ENCODE measurements around the gene ARL4D.
A peak's percentile ranks its signal among the peaks of the same experiment; 100 is the strongest.
"Not testable (repeated sequence)": the region's sequence is repeated elsewhere in the genome, so short reads cannot be mapped to it uniquely, and the experiment has no call there.

The ARL4D gene

GRCh38 chr17:43393944-43394482 is 4.8 kb upstream of the ARL4D start:
- peak; percentile 82 to 89 for DNase-seq (ENCODE audit: low read depth in 1 of 2, low spot score in 1 of 2)

- not testable (repeated sequence) for DNase-seq (ENCODE audit: low read depth in 1 of 2, low spot score in 1 of 2)
Measured at GRCh38 chr17:43394696-43395095, 4.1 kb upstream of the ARL4D start.

GRCh38 chr17:43395165-43395564 is 3.6 kb upstream of the ARL4D start:
- no peak for DNase-seq (ENCODE audit: low read depth in 1 of 2, low spot score in 1 of 2)

GRCh38 chr17:43396491-43397060 is 2.2 kb upstream of the ARL4D start:
- DNase-seq (ENCODE audit: low read depth in 1 of 2, low spot score in 1 of 2), result no peak

- DNase-seq (ENCODE audit: low read depth in 1 of 2, low spot score in 1 of 2), result no peak
Measured at GRCh38 chr17:43399839-43400328, 1.1 kb downstream of the ARL4D start.

GRCh38 chr17:43400943-43401717 is 2.3 kb downstream of the ARL4D start:
- no peak for DNase-seq (ENCODE audit: low read depth in 1 of 2, low spot score in 1 of 2)

- no peak for DNase-seq (ENCODE audit: low read depth in 1 of 2, low spot score in 1 of 2)
Measured at GRCh38 chr17:43402078-43402477, 3.3 kb downstream of the ARL4D start.

GRCh38 chr17:43402567-43402966 is 3.8 kb downstream of the ARL4D start:
- DNase-seq (ENCODE audit: low read depth in 1 of 2, low spot score in 1 of 2), result no peak

- DNase-seq (ENCODE audit: low read depth in 1 of 2, low spot score in 1 of 2), result no peak
Measured at GRCh38 chr17:43403846-43404245, 5.1 kb downstream of the ARL4D start.

GRCh38 chr17:43405861-43406260 is 7.1 kb downstream of the ARL4D start:
- no peak for DNase-seq (ENCODE audit: low read depth in 1 of 2, low spot score in 1 of 2)

GRCh38 chr17:43406676-43407645 is 8.2 kb downstream of the ARL4D start:
- DNase-seq (ENCODE audit: low read depth in 1 of 2, low spot score in 1 of 2), result no peak

- no peak for DNase-seq (ENCODE audit: low read depth in 1 of 2, low spot score in 1 of 2)
Measured at GRCh38 chr17:43409131-43409530, 10.3 kb downstream of the ARL4D start.

GRCh38 chr17:43410557-43411368 is 12.0 kb downstream of the ARL4D start:
- DNase-seq (ENCODE audit: low read depth in 1 of 2, low spot score in 1 of 2), result no peak

- no peak for DNase-seq (ENCODE audit: low read depth in 1 of 2, low spot score in 1 of 2)
Measured at GRCh38 chr17:43411369-43411677, 12.5 kb downstream of the ARL4D start.

- no peak for DNase-seq (ENCODE audit: low read depth in 1 of 2, low spot score in 1 of 2)
Measured at GRCh38 chr17:43411749-43412148, 13.0 kb downstream of the ARL4D start.

GRCh38 chr17:43412166-43412565 is 13.4 kb downstream of the ARL4D start:
- no peak for DNase-seq (ENCODE audit: low read depth in 1 of 2, low spot score in 1 of 2)

GRCh38 chr17:43416998-43417890 is 18.5 kb downstream of the ARL4D start:
- DNase-seq (ENCODE audit: low read depth in 1 of 2, low spot score in 1 of 2), result no peak

- DNase-seq (ENCODE audit: low read depth in 1 of 2, low spot score in 1 of 2), result no peak
Measured at GRCh38 chr17:43418441-43419374, 19.9 kb downstream of the ARL4D start.

All from activated CD4-positive, alpha-beta T cell treated with anti-CD3 and anti-CD28 coated beads, Interleukin-2, amount 50 U/mL, for 24 hours (primary cell).